A549 (cell line): ENCODE measurements around the gene SUN2.

Experiments
- CEBPB ChIP-seq, 2 experiments: fragments of >200 bp in 1 of 2; sonication (Bioruptor Twin) in 1 of 2; formaldehyde crosslinking in 1 of 2; IDR thresholded peaks; 2 replicates each; pipeline ENCODE4 v1.6.1; 2012 to 2016
- CTCF ChIP-seq: fragments of >200 bp; sonication (Bioruptor Twin); formaldehyde crosslinking; IDR thresholded peaks from 3 replicates; pipeline ENCODE4 v1.5.1; 2016
- ELK1 ChIP-seq: fragments of 150-350 bp; IDR thresholded peaks from 2 replicates; pipeline ENCODE4 v1.6.1; 2014; ENCODE audit warnings: low read depth, mild to moderate bottlenecking, low read length
- EP300 ChIP-seq, 2 experiments: fragments of >200 bp; sonication (Bioruptor Twin); formaldehyde crosslinking; IDR thresholded peaks; 2 replicates in 1 of 2; 3 replicates in 1 of 2; pipeline ENCODE4 v1.6.1; 2016 to 2017
- NPAS2 ChIP-seq: fragments of 250-450 bp; sonication (Bioruptor Pico); IDR thresholded peaks from 2 replicates; pipeline ENCODE4 v1.8.0; 2022; ENCODE audit warnings: mild to moderate bottlenecking, moderate library complexity, borderline replicate concordance
- POLR2A ChIP-seq: IDR thresholded peaks from 2 replicates; pipeline ENCODE4 v1.6.1; 2012; ENCODE audit warnings: mild to moderate bottlenecking, low read length
- RCOR1 ChIP-seq: fragments of 150-350 bp; IDR thresholded peaks from 2 replicates; pipeline ENCODE4 v1.6.1; 2014; ENCODE audit warnings: antibody characterized with exemption, low read length, low read depth
- REST ChIP-seq: fragments of 200-600 bp; sonication (generic); IDR thresholded peaks from 2 replicates; pipeline ENCODE4 v1.6.1; 2016; ENCODE audit warnings: antibody characterized with exemption, mild to moderate bottlenecking, moderate library complexity

GRCh38 chr22:38717244-38717643 is 38.6 kb downstream of the SUN2 start:
- TF ChIP-seq ELK1 (no peak), RCOR1 (no peak), POLR2A (no peak), CTCF (no peak), EP300 (IDR thresholded peaks at IDR 0.05) (no peak), REST (no peak), NPAS2 (CRISPR knock-in tag) (no peak), CEBPB (IDR thresholded peaks at IDR 0.05) (no peak)
